Measurements from ENCODE around the gene ARSB. TPM values are rescaled to one million over a fixed set of nuclear protein-coding genes. Genes with fewer than 3 reads are reported as not detected.

The ARSB gene
- total RNA-seq, 1 donor from 2014 or later: 30.2 TPM

DNA sequence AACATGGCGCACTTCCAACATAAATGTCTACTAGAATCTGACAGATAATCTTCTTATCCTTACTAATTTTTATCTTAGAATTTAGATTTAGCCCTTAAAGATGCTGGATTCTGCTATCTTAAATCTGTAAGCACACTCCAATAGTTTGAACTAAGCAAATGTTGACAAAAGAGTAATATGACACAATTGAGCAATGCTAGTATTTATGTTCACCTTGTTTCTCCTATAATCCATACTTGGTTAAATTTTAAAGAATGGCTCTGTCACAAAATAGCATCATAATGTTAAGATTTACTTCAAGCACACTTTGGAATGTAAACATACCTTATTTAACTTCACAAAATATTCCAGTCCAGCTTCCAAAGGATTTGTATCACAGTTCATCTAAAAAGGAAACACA, 38.8 kb upstream of the ARSB start:
- H3K4me3 ChIP-seq (ENCODE audit: insufficient read depth, low read depth, low read length): no peak overlapping the region
- no peaks in the 10 kb centered on the region for H4K20me1 ChIP-seq (ENCODE audit: insufficient read depth, low read length)
- H3K9me3 ChIP-seq (ENCODE audit: insufficient read depth, low read depth, low read length): no peaks in the 10 kb centered on the region
- Mint-ChIP-seq H3K36me3 (ENCODE audit: low read depth, unreplicated experiment) (no peaks in the 10 kb centered on the region), H3K4me3 (ENCODE audit: unreplicated experiment) (no peak overlapping the region), H3K27ac (ENCODE audit: unreplicated experiment) (no peak overlapping the region), H3K27me3 (ENCODE audit: low read depth, unreplicated experiment) (peaks cover 11% of the 10 kb centered on the region), H3K9me3 (ENCODE audit: unreplicated experiment) (no peaks in the 10 kb centered on the region), H3K4me1 (ENCODE audit: low read depth, unreplicated experiment) (peaks cover 6% of the 10 kb centered on the region)
- no peaks in the 10 kb centered on the region for H3K79me2 ChIP-seq (ENCODE audit: insufficient read depth, low read length)
- no peak overlapping the region for H3K9ac ChIP-seq (ENCODE audit: low read length)
- H2AFZ ChIP-seq (ENCODE audit: low read depth, low read length): no peak overlapping the region
- H3K4me2 ChIP-seq (ENCODE audit: low read length): no peak overlapping the region
- H3K27ac ChIP-seq (ENCODE audit: low read depth, low read length): no peak overlapping the region
- FAIRE-seq (no peak), DNase-seq (ENCODE audit: low read depth) (no peak)
- no peaks in the 10 kb centered on the region for H3K27me3 ChIP-seq (ENCODE audit: insufficient read depth, low read length)
- no peaks in the 10 kb centered on the region for H3K36me3 ChIP-seq (ENCODE audit: insufficient read depth, low read length)
- peaks cover 12% of the 10 kb centered on the region for H3K4me1 ChIP-seq (ENCODE audit: insufficient read depth, low read length)
- TF ChIP-seq EZH2 (IDR thresholded peaks at IDR 0.05; ENCODE audit: insufficient read depth, low read length): no peak
- TF ChIP-seq, protein P1, sequence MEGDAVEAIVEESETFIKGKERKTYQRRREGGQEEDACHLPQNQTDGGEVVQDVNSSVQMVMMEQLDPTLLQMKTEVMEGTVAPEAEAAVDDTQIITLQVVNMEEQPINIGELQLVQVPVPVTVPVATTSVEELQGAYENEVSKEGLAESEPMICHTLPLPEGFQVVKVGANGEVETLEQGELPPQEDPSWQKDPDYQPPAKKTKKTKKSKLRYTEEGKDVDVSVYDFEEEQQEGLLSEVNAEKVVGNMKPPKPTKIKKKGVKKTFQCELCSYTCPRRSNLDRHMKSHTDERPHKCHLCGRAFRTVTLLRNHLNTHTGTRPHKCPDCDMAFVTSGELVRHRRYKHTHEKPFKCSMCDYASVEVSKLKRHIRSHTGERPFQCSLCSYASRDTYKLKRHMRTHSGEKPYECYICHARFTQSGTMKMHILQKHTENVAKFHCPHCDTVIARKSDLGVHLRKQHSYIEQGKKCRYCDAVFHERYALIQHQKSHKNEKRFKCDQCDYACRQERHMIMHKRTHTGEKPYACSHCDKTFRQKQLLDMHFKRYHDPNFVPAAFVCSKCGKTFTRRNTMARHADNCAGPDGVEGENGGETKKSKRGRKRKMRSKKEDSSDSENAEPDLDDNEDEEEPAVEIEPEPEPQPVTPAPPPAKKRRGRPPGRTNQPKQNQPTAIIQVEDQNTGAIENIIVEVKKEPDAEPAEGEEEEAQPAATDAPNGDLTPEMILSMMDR (IDR thresholded peaks at IDR 0.05; ENCODE audit: insufficient read depth, low read depth, low read length): no peak

DNA sequence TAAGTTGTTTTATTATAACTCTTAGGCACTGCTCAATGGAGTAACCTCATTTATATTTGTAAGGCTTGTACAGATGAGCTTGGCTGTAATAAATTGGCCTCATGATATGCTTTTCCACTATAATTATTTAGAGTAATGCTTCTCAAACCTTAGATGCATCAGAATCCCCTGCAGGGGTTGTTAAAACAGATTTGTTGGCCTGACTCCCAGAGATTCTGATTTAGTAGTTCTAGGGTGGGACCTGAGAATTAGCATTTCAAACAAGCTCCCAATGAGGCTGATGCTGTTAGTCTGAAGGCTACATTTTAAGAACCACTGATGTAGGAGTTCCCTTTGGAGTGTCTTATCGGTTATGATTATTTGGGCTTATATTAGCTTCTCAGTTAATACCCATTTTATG, 38.2 kb upstream of the ARSB start:
- no peaks in the 10 kb centered on the region for H3K9me3 ChIP-seq (ENCODE audit: insufficient read depth, low read depth, low read length)
- H3K27ac Mint-ChIP-seq (ENCODE audit: unreplicated experiment): no peak overlapping the region
- no peaks in the 10 kb centered on the region for H3K9me3 Mint-ChIP-seq (ENCODE audit: unreplicated experiment)
- H3K4me1 Mint-ChIP-seq (ENCODE audit: low read depth, unreplicated experiment): peaks cover 6% of the 10 kb centered on the region
- H3K79me2 ChIP-seq (ENCODE audit: insufficient read depth, low read length): no peaks in the 10 kb centered on the region
- H3K36me3 ChIP-seq (ENCODE audit: insufficient read depth, low read length): no peaks in the 10 kb centered on the region
- no peak overlapping the region for H3K27ac ChIP-seq (ENCODE audit: low read depth, low read length)
- no peak overlapping the region for H2AFZ ChIP-seq (ENCODE audit: low read depth, low read length)
- peaks cover 12% of the 10 kb centered on the region for H3K4me1 ChIP-seq (ENCODE audit: insufficient read depth, low read length)
- DNase-seq (ENCODE audit: low read depth): no peak
- peaks cover 11% of the 10 kb centered on the region for H3K27me3 Mint-ChIP-seq (ENCODE audit: low read depth, unreplicated experiment)
- TF ChIP-seq EZH2 (IDR thresholded peaks at IDR 0.05; ENCODE audit: insufficient read depth, low read length): no peak
- TF ChIP-seq, protein P1 (IDR thresholded peaks at IDR 0.05; ENCODE audit: insufficient read depth, low read depth, low read length): no peak
- no peak overlapping the region for H3K9ac ChIP-seq (ENCODE audit: low read length)
- H3K4me3 Mint-ChIP-seq (ENCODE audit: unreplicated experiment): no peak overlapping the region
- no peak overlapping the region for H3K4me2 ChIP-seq (ENCODE audit: low read length)
- no peaks in the 10 kb centered on the region for H3K36me3 Mint-ChIP-seq (ENCODE audit: low read depth, unreplicated experiment)
- no peak for FAIRE-seq
- H3K27me3 ChIP-seq (ENCODE audit: insufficient read depth, low read length): no peaks in the 10 kb centered on the region
- H3K4me3 ChIP-seq (ENCODE audit: insufficient read depth, low read depth, low read length): no peak overlapping the region
- H4K20me1 ChIP-seq (ENCODE audit: insufficient read depth, low read length): no peaks in the 10 kb centered on the region

DNA sequence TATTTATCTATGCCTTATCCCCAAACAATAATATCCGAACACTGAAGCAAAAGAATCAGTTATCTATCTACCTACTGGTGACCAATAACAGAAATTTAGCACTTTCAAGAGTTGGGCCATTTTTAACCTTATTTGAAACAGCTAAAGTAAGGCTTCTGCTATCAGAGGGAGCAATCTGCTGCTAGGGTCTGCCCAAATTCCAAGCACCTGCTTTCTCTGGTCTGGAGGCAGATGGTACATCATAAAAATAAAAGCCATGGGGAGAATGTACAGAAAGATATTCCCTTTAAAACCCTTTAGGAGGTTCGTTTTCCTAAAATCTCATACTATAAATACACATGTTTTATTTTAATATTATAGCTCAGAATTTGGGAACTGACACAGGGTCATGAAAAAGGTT, 37.7 kb upstream of the ARSB start:
- H3K9ac ChIP-seq (ENCODE audit: low read length): no peak overlapping the region
- no peak for FAIRE-seq
- H3K4me2 ChIP-seq (ENCODE audit: low read length): no peak overlapping the region
- no peaks in the 10 kb centered on the region for H4K20me1 ChIP-seq (ENCODE audit: insufficient read depth, low read length)
- H3K4me1 Mint-ChIP-seq (ENCODE audit: low read depth, unreplicated experiment): peaks cover 6% of the 10 kb centered on the region
- H3K27ac ChIP-seq (ENCODE audit: low read depth, low read length): no peak overlapping the region
- peaks cover 11% of the 10 kb centered on the region for H3K27me3 Mint-ChIP-seq (ENCODE audit: low read depth, unreplicated experiment)
- no peaks in the 10 kb centered on the region for H3K27me3 ChIP-seq (ENCODE audit: insufficient read depth, low read length)
- no peak for DNase-seq (ENCODE audit: low read depth)
- H3K4me1 ChIP-seq (ENCODE audit: insufficient read depth, low read length): peaks cover 12% of the 10 kb centered on the region
- no peak overlapping the region for H3K27ac Mint-ChIP-seq (ENCODE audit: unreplicated experiment)
- no peaks in the 10 kb centered on the region for H3K79me2 ChIP-seq (ENCODE audit: insufficient read depth, low read length)
- no peak overlapping the region for H3K4me3 ChIP-seq (ENCODE audit: insufficient read depth, low read depth, low read length)
- H3K9me3 ChIP-seq (ENCODE audit: insufficient read depth, low read depth, low read length): no peaks in the 10 kb centered on the region
- no peaks in the 10 kb centered on the region for H3K9me3 Mint-ChIP-seq (ENCODE audit: unreplicated experiment)
- no peaks in the 10 kb centered on the region for H3K36me3 ChIP-seq (ENCODE audit: insufficient read depth, low read length)
- TF ChIP-seq, protein P1 (IDR thresholded peaks at IDR 0.05; ENCODE audit: insufficient read depth, low read depth, low read length): no peak
- TF ChIP-seq EZH2 (IDR thresholded peaks at IDR 0.05; ENCODE audit: insufficient read depth, low read length): no peak
- H3K36me3 Mint-ChIP-seq (ENCODE audit: low read depth, unreplicated experiment): no peaks in the 10 kb centered on the region
- no peak overlapping the region for H3K4me3 Mint-ChIP-seq (ENCODE audit: unreplicated experiment)
- no peak overlapping the region for H2AFZ ChIP-seq (ENCODE audit: low read depth, low read length)

All from astrocyte (in vitro differentiated cells and primary cell).